GM12878 (cell line): Measurements from ENCODE around the gene TMEM198. TPM values are rescaled to one million over a fixed set of nuclear protein-coding genes. Genes with fewer than 3 reads are reported as not detected.

ENCODE experiments used
- ATAC-seq: fragments of 200-7000 bp; cut with Tn5 transposase; 3 replicates; pipeline ENCODE4 v1.9.1; 2020; ENCODE audit warnings: mild to moderate bottlenecking, moderate library complexity
- BruUV-seq: library from RNA; stranded (reverse); fragments of 400-500 nt; replicated peaks from 2 replicates; lab custom pipeline; 2021; lab: Mats Ljungman, UMichigan
- CTCF ChIA-PET: fragments of 300-600 bp; sonication (Branson Sonifier 250); formaldehyde crosslinking; extraction: SDS; loops from one replicate; lab custom pipeline; 2021; ENCODE audit warnings: inconsistent platforms; lab: Yijun Ruan, JAX
- POLR2A ChIA-PET: fragments of 350-600 bp; formaldehyde crosslinking; extraction: SDS; loops from one replicate; lab custom pipeline; 2021; ENCODE audit warnings: inconsistent platforms; lab: Charles Lee
- RAD21 ChIA-PET: fragments of 300-600 bp; sonication (Branson Sonifier 250); formaldehyde crosslinking; loops from one replicate; lab custom pipeline; 2023; ENCODE audit warnings: antibody characterized with exemption; ENCODE audit not compliant: unreplicated experiment; lab: Charles Lee
- SMC1A ChIA-PET: fragments of 300-600 bp; sonication (Branson Sonifier 250); formaldehyde crosslinking; loops from one replicate; lab custom pipeline; 2023; ENCODE audit not compliant: unreplicated experiment, uncharacterized antibody; lab: Charles Lee
- DNase-seq: peaks from one replicate; pipeline ENCODE4 v3.0.0-alpha.2; 2011; ENCODE audit warnings: low read depth, low spot score
- FAIRE-seq: peaks from 3 replicates; lab custom pipeline; 2011; peaks lifted over from hg19 to GRCh38; lab: Jason Lieb, UNC
- H2AFZ ChIP-seq: 2 replicates; pipeline ENCODE4 v1.6.0; 2011; ENCODE audit warnings: low read depth, low read length, control low read depth; ENCODE audit not compliant: control insufficient read depth
- H3K27ac ChIP-seq: 2 replicates; pipeline ENCODE4 v1.5.1; 2011; ENCODE audit warnings: control low read depth; ENCODE audit not compliant: control insufficient read depth, insufficient read depth
- H3K27me3 ChIP-seq, 2 experiments: replicated peaks in 1 of 2; 2 replicates each; pipeline versions ENCODE4 v1.6.0 to v1.6.1; 2011; ENCODE audit warnings: low read length in 1 of 2; ENCODE audit not compliant: control insufficient read depth in 2 of 2, insufficient read depth in 2 of 2
- H3K36me3 ChIP-seq, 2 experiments: 2 replicates each; pipeline ENCODE4 v1.5.1; 2011; ENCODE audit warnings: low read length in 1 of 2; ENCODE audit not compliant: control insufficient read depth in 2 of 2, insufficient read depth in 2 of 2
- H3K4me1 ChIP-seq: 2 replicates; pipeline ENCODE4 v1.6.1; 2011; ENCODE audit warnings: mild to moderate bottlenecking, low read length, moderate library complexity, mixed read lengths; ENCODE audit not compliant: control insufficient read depth, insufficient read depth
- H3K4me2 ChIP-seq: 2 replicates; pipeline ENCODE4 v1.6.0; 2011; ENCODE audit warnings: control low read depth; ENCODE audit not compliant: control insufficient read depth, insufficient read depth
- H3K4me3 ChIP-seq: fragments of 200-600 bp; sonication (generic); 2 replicates; pipeline ENCODE4 v1.5.1; 2016
- H3K79me2 ChIP-seq: 2 replicates; pipeline ENCODE4 v1.6.0; 2011; ENCODE audit warnings: low read length; ENCODE audit not compliant: control insufficient read depth, insufficient read depth
- H3K9ac ChIP-seq: 2 replicates; pipeline ENCODE4 v1.8.0; 2011; ENCODE audit warnings: low read length, control low read depth, mixed read lengths; ENCODE audit not compliant: control insufficient read depth, insufficient read depth
- H3K9me3 ChIP-seq: replicated peaks from 3 replicates; pipeline ENCODE4 v1.5.1; 2011; ENCODE audit warnings: mild to moderate bottlenecking, low read length; ENCODE audit not compliant: control insufficient read depth, insufficient read depth
- H4K20me1 ChIP-seq: 2 replicates; pipeline ENCODE4 v1.6.0; 2011; ENCODE audit not compliant: control insufficient read depth, insufficient read depth
- ATF7 ChIP-seq: fragments of 450-650 bp; IDR thresholded peaks from 2 replicates; pipeline ENCODE4 v1.6.1; 2016; ENCODE audit warnings: low read depth, mild to moderate bottlenecking
- CHD4 ChIP-seq: fragments of 200-600 bp; sonication (generic); IDR thresholded peaks from 2 replicates; pipeline ENCODE4 v1.6.1; 2016; ENCODE audit warnings: mild to moderate bottlenecking
- CREM ChIP-seq: IDR thresholded peaks from 2 replicates; pipeline ENCODE4 v1.6.1; 2014; ENCODE audit warnings: antibody characterized with exemption, low read depth
- KLF5 ChIP-seq: fragments of 450-650 bp; IDR thresholded peaks from 2 replicates; pipeline ENCODE4 v1.6.1; 2014; ENCODE audit warnings: mild to moderate bottlenecking; ENCODE audit not compliant: partially characterized antibody
- MEF2B ChIP-seq: fragments of 450-650 bp; IDR thresholded peaks from 2 replicates; pipeline ENCODE4 v1.6.1; 2018; ENCODE audit warnings: mild to moderate bottlenecking, moderate library complexity; ENCODE audit not compliant: partially characterized antibody, poor library complexity, severe bottlenecking
- PAX5 ChIP-seq: IDR thresholded peaks from 2 replicates; pipeline ENCODE4 v1.6.1; 2011; ENCODE audit warnings: low read depth, low read length, borderline replicate concordance
- SMARCA5 ChIP-seq: fragments of 450-650 bp; IDR thresholded peaks from 2 replicates; pipeline ENCODE4 v1.6.1; 2017; ENCODE audit warnings: mild to moderate bottlenecking
- ZNF622 ChIP-seq: fragments of 450-650 bp; IDR thresholded peaks from 2 replicates; pipeline ENCODE4 v1.6.1; 2017; ENCODE audit warnings: mild to moderate bottlenecking, inconsistent platforms
- WGBS: methylation state at CpG from one replicate; pipeline ENCODE4 v1.1.6; 2016; ENCODE audit warnings: low lambda C conversion rate; ENCODE audit not compliant: insufficient replicate concordance, insufficient coverage; ENCODE audit errors: missing lambda C conversion rate; 5-methylcytosine and 5-hydroxymethylcytosine counted together
- in situ Hi-C: fragments of 300-500 bp; cut with MboI; formaldehyde crosslinking; loops from 9 replicates; pipeline ENCODE4 v1.14.3; 2018; ENCODE audit warnings: mixed read lengths
- intact Hi-C: fragments of 100-400 bp; cut with micrococcal nuclease; formaldehyde crosslinking; loops from one replicate; pipeline ENCODE4 v1.14.2; 2022; ENCODE audit not compliant: unreplicated experiment
- polyA plus RNA-seq, 11 experiments: library from polyadenylated mRNA; depleted of rRNA in 4 of 11; unstranded in 6 of 11; stranded (reverse) in 5 of 11; fragments of >200 nt; fragmentation: Nextera tagmentation in 4 of 11; fragmentation: Illumina TruSeq in 1 of 11; extraction: Ambion mirVana in 4 of 11; extraction: Trizol in 1 of 11; gene quantifications; 1 replicate in 1 of 11; 2 replicates in 10 of 11; pipeline versions ENCODE4 v1.2.1 to v1.2.3, GENCODE V29; 2011 to 2016; ENCODE audit warnings: inconsistent platforms in 2 of 11, missing spikeins in 2 of 11, low read depth in 1 of 11
- total RNA-seq, 4 experiments: library from RNA; depleted of rRNA in 3 of 4; stranded (reverse); fragments of >200 nt in 3 of 4; fragmentation: Illumina TruSeq in 1 of 4; extraction: Trizol in 1 of 4; gene quantifications; 2 replicates each; pipeline versions ENCODE4 v1.2.1 to v1.2.3, GENCODE V29; 2013 to 2021

TMEM198 gene
- total and polyA plus RNA-seq, 10 of the 15 experiments (the other 5 are each of a cell fraction or from before 2014, with no cell fraction given) = 0.16 to 1.2 (median 0.65) TPM; not detected in 2

GRCh38 chr2:219508444-219508734 is 35.4 kb upstream of the TMEM198 start:
- 100% methylated on average over 4 of the region's 4 CpGs for WGBS
- no peak overlapping the region for H3K4me3 ChIP-seq
- in situ Hi-C loops (no loop called here), intact Hi-C loops (no loop called here)
- TF ChIP-seq ATF7 = no peak
- no peak for TF ChIP-seq ZNF622
- no peak for TF ChIP-seq CREM
- no peak for TF ChIP-seq CHD4
- TF ChIP-seq MEF2B = no peak
- no peak for TF ChIP-seq SMARCA5
- TF ChIP-seq PAX5 = no peak
- TF ChIP-seq KLF5 = no peak
- POLR2A ChIA-PET = no interaction called here
- H3K27ac ChIP-seq = no peak overlapping the region
- FAIRE-seq (no peak), ATAC-seq (no peak), DNase-seq (no peak)
- CTCF ChIA-PET = interaction anchor here (0.9 to 3.4 kb wide), 3 partner anchors 9 to 21 kb away, joined by 3 to 26 read pairs (median 9); partner anchors contain the start of gene GMPPA
- peaks cover 6 to 9% of the 10 kb centered on the region in 2 experiments; a peak in 3 of 4 replicates for H3K27me3 ChIP-seq
- BruUV-seq = no TSS peak
- RAD21 ChIA-PET = interaction anchor here (2.4 kb wide), 1 partner anchor 10 kb away, joined by 8 read pairs; the partner anchor contains the start of gene GMPPA
- no peaks in the 10 kb centered on the region for H3K4me1 ChIP-seq
- H3K9ac ChIP-seq = no peak overlapping the region
- H3K9me3 ChIP-seq = no peaks in the 10 kb centered on the region
- no peak overlapping the region for H3K4me2 ChIP-seq
- H2AFZ ChIP-seq = no peak overlapping the region
- H4K20me1 ChIP-seq = no peaks in the 10 kb centered on the region
- no peaks in the 10 kb centered on the region for H3K79me2 ChIP-seq
- H3K36me3 ChIP-seq = peaks cover 0 to 7% of the 10 kb centered on the region in 2 experiments; a peak in 2 of 4 replicates
- SMC1A ChIA-PET = interaction anchor here (0.8 kb wide), 1 partner anchor 13 kb away, joined by 4 read pairs; a partner anchor contains a TSS
